ENCODE measurements around the gene MICAL1. TPM values are rescaled to one million over a fixed set of nuclear protein-coding genes. Genes with fewer than 3 reads are reported as not detected.

The MICAL1 gene
- total and polyA plus RNA-seq, 2 of the 8 experiments (the other 6 are each of a cell fraction or from before 2014, with no cell fraction given) = 42.5 to 55.4 TPM

DNA sequence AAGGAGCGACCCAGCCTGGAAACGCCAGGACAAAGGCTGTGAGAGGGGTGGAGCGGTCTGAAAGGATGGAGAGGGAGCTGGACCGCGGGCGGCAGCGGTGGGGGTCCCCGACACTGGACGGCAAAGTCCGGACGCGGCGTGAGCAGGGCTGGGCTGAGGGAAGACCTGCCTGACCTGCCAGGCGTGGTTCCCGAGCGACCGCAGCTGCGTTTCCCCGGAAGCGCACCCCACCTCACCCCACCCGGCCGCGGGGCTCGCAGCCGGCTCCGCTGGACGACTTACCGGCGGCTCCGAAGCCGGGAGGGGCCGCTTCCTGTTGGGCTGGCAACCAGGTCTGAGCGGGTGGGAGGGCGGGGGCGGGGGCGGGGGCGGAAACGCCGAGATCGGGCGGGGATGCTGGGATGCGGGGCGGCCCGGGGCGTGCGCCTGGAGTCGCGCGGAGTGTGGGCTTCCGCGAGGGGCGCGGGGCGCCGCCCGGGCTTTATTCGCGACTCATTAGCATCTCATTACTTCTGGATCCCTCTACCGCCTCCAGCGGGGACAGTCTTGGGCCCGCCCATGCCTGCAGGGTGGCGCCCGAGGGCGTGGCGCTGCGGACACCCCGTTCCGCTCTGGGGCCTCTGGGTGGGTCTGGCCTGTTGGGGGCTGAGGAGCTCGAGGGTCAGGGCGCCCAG is at the start of gene MICAL1 (continued):
- TF ChIP-seq PHF8 (conservative IDR thresholded peaks at IDR 0.05; ENCODE audit: low read depth, low read length) = peak; percentile 34; the same call in 1 of the 2 replicates
- no peak for TF ChIP-seq TAF7 (optimal IDR thresholded peaks at IDR 0.05; ENCODE audit: borderline replicate concordance, low read depth, low read length)
- no peak for TF ChIP-seq BRCA1 (IDR thresholded peaks at IDR 0.05; ENCODE audit: low read depth, low read length)
- TF ChIP-seq, protein P1, sequence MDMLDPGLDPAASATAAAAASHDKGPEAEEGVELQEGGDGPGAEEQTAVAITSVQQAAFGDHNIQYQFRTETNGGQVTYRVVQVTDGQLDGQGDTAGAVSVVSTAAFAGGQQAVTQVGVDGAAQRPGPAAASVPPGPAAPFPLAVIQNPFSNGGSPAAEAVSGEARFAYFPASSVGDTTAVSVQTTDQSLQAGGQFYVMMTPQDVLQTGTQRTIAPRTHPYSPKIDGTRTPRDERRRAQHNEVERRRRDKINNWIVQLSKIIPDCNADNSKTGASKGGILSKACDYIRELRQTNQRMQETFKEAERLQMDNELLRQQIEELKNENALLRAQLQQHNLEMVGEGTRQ (IDR thresholded peaks at IDR 0.05; ENCODE audit: low read length) = no peak
- peak in 1 of 2 experiments; percentile 51; a peak in 1 of 3 replicates for TF ChIP-seq POLR2A (IDR thresholded peaks at IDR 0.05; ENCODE audit: control extremely low read depth in 1 of 2, low read depth in 2 of 2, low read length in 2 of 2)

Measured in H1 (cell line).